SK-N-SH (cell line): ENCODE measurements around the gene SLC6A13. TPM values are rescaled to one million over a fixed set of nuclear protein-coding genes. Genes with fewer than 3 reads are reported as not detected.

Experiments
- CTCF ChIA-PET: fragments of 300-600, 350-600 bp; formaldehyde crosslinking; extraction: SDS; loops from one replicate; lab custom pipeline; 2021; lab: Yijun Ruan, JAX
- POLR2A ChIA-PET: fragments of 350-600 bp; sonication (Branson Sonifier 250); formaldehyde crosslinking; extraction: SDS; loops from one replicate; lab custom pipeline; 2020; ENCODE audit warnings: antibody characterized with exemption, inconsistent platforms; lab: Yijun Ruan, JAX
- DNase-seq: peaks from one replicate; pipeline ENCODE4 v3.0.0; 2012
- H2AFZ ChIP-seq: fragments of 200-600 bp; sonication (generic); 2 replicates; pipeline ENCODE4 v1.8.1; 2016; ENCODE audit warnings: antibody characterized with exemption, mild to moderate bottlenecking, low read depth
- H3F3A ChIP-seq: fragments of 200-600 bp; sonication (generic); replicated peaks from 2 replicates; pipeline ENCODE3; 2016; ENCODE audit warnings: antibody characterized with exemption, mild to moderate bottlenecking; ENCODE audit not compliant: insufficient read depth
- H3K27ac ChIP-seq, 2 experiments: fragments of 200-500 bp in 1 of 2; fragments of 200-600 bp in 1 of 2; sonication (Bioruptor generic) in 1 of 2; sonication (generic), shearing (Covaris generic) in 1 of 2; 2 replicates each; pipeline versions ENCODE4 v1.5.1 to v1.6.1; 2014 to 2016; ENCODE audit warnings: low read depth in 2 of 2, inconsistent platforms in 1 of 2, low read length in 1 of 2, mild to moderate bottlenecking in 1 of 2, mixed read lengths in 1 of 2
- H3K27me3 ChIP-seq: fragments of 200-600 bp; sonication (generic), shearing (Covaris generic); 2 replicates; pipeline ENCODE4 v1.6.1; 2016; ENCODE audit warnings: mixed run types; ENCODE audit not compliant: insufficient read depth
- H3K36me3 ChIP-seq, 2 experiments: fragments of 200-500 bp in 1 of 2; fragments of 200-600 bp in 1 of 2; sonication (Bioruptor generic) in 1 of 2; sonication (generic) in 1 of 2; replicated peaks in 1 of 2; 2 replicates each; pipeline versions ENCODE3 to v1.5.1; 2014 to 2016; ENCODE audit warnings: low read length in 1 of 2, mild to moderate bottlenecking in 1 of 2; ENCODE audit not compliant: insufficient read depth in 2 of 2, control insufficient read depth in 1 of 2
- H3K4me1 ChIP-seq, 2 experiments: fragments of 200-500 bp in 1 of 2; fragments of 200-600 bp in 1 of 2; sonication (Bioruptor generic) in 1 of 2; sonication (generic), shearing (Covaris generic) in 1 of 2; 2 replicates each; pipeline versions ENCODE4 v1.5.1 to v1.6.1; 2014 to 2016; ENCODE audit warnings: low read depth in 1 of 2, low read length in 1 of 2, mixed run types in 1 of 2; ENCODE audit not compliant: insufficient read depth in 2 of 2, control insufficient read depth in 1 of 2
- H3K4me2 ChIP-seq: fragments of 200-600 bp; sonication (generic), shearing (Covaris generic); 2 replicates; pipeline ENCODE4 v1.6.1; 2017; ENCODE audit warnings: mixed run types
- H3K4me3 ChIP-seq, 2 experiments: fragments of 200-500 bp in 1 of 2; fragments of 200-600 bp in 1 of 2; sonication (Bioruptor generic) in 1 of 2; sonication (generic), shearing (Covaris generic) in 1 of 2; 2 replicates each; pipeline versions ENCODE4 v1.5.1 to v1.8.1; 2014 to 2016; ENCODE audit warnings: low read depth in 2 of 2, inconsistent platforms in 1 of 2, low read length in 1 of 2, mild to moderate bottlenecking in 1 of 2, mixed read lengths in 1 of 2, moderate library complexity in 1 of 2
- H3K79me2 ChIP-seq: fragments of 200-600 bp; sonication (generic); 2 replicates; pipeline ENCODE4 v1.8.1; 2017; ENCODE audit warnings: mild to moderate bottlenecking; ENCODE audit not compliant: insufficient read depth
- H3K9ac ChIP-seq: fragments of 200-600 bp; sonication (generic); 2 replicates; pipeline ENCODE4 v1.6.1; 2017; ENCODE audit warnings: mixed run types
- H3K9me2 ChIP-seq: fragments of 200-600 bp; sonication (generic); 2 replicates; pipeline ENCODE4 v1.6.1; 2017; ENCODE audit warnings: mixed run types
- H3K9me3 ChIP-seq: fragments of 200-600 bp; sonication (generic); 2 replicates; pipeline ENCODE4 v1.6.1; 2017; ENCODE audit warnings: mixed run types, mild to moderate bottlenecking, moderate library complexity
- H4K20me1 ChIP-seq: fragments of 200-600 bp; sonication (generic); 2 replicates; pipeline ENCODE4 v1.6.1; 2017; ENCODE audit warnings: mild to moderate bottlenecking, mixed run types; ENCODE audit not compliant: insufficient read depth
- ELF1 ChIP-seq: IDR thresholded peaks from 2 replicates; pipeline ENCODE4 v1.4.0; 2012
- EP300 ChIP-seq, 2 experiments: IDR thresholded peaks; 2 replicates each; pipeline versions ENCODE4 v1.4.0 to v1.6.1; 2012; ENCODE audit warnings: borderline replicate concordance in 1 of 2, low read depth in 1 of 2, low read length in 1 of 2
- EZH2phosphoT487 ChIP-seq: fragments of 200-600 bp; sonication (generic); IDR thresholded peaks from 2 replicates; pipeline ENCODE4 v1.6.1; 2017; ENCODE audit warnings: low read depth, mixed run types, mild to moderate bottlenecking, antibody characterized with exemption, moderate library complexity, borderline replicate concordance
- FOSL2 ChIP-seq: IDR thresholded peaks from 2 replicates; pipeline ENCODE4 v1.4.0; 2012; ENCODE audit warnings: low read depth, mild to moderate bottlenecking, moderate library complexity, borderline replicate concordance
- FOXM1 ChIP-seq: IDR thresholded peaks from 2 replicates; pipeline ENCODE4 v1.4.0; 2012; ENCODE audit warnings: low read depth, mild to moderate bottlenecking
- GABPA ChIP-seq: IDR thresholded peaks from 2 replicates; pipeline ENCODE4 v1.4.0; 2012; ENCODE audit warnings: low read depth, mild to moderate bottlenecking
- IRF3 ChIP-seq: fragments of 150-350 bp; IDR thresholded peaks from 2 replicates; pipeline ENCODE4 v1.6.1; 2016; ENCODE audit warnings: mild to moderate bottlenecking, low read depth, low read length
- JUND ChIP-seq: IDR thresholded peaks from 2 replicates; pipeline ENCODE4 v1.4.0; 2012
- MEF2A ChIP-seq: IDR thresholded peaks from 2 replicates; pipeline ENCODE4 v1.4.0; 2012; ENCODE audit warnings: low read depth, borderline replicate concordance
- PBX3 ChIP-seq: IDR thresholded peaks from 2 replicates; pipeline ENCODE4; 2012
- POLR2AphosphoS5 ChIP-seq: IDR thresholded peaks from 2 replicates; pipeline ENCODE4 v1.6.1; 2012; ENCODE audit warnings: low read depth, low read length
- RAD21 ChIP-seq: IDR thresholded peaks from 2 replicates; pipeline ENCODE4 v1.6.1; 2012; ENCODE audit warnings: mild to moderate bottlenecking, low read length
- RCOR1 ChIP-seq: fragments of 150-350 bp; IDR thresholded peaks from 2 replicates; pipeline ENCODE4 v1.6.1; 2017; ENCODE audit warnings: antibody characterized with exemption, low read length
- REST ChIP-seq: IDR thresholded peaks from 2 replicates; pipeline ENCODE4 v1.6.1; 2012; ENCODE audit warnings: mild to moderate bottlenecking, low read depth, low read length, moderate library complexity
- RFX5 ChIP-seq: IDR thresholded peaks from 2 replicates; pipeline ENCODE4 v1.6.1; 2012; ENCODE audit warnings: mild to moderate bottlenecking, improper control_type of control experiment, low read length
- RXRA ChIP-seq: IDR thresholded peaks from 2 replicates; pipeline ENCODE4 v1.4.0; 2012; ENCODE audit warnings: low read depth, mild to moderate bottlenecking, borderline replicate concordance
- SIN3A ChIP-seq: IDR thresholded peaks from 2 replicates; pipeline ENCODE4 v1.6.1; 2012; ENCODE audit warnings: low read depth, mild to moderate bottlenecking, low read length, moderate library complexity, borderline replicate concordance
- TAF1 ChIP-seq: IDR thresholded peaks from 2 replicates; pipeline ENCODE4 v1.6.1; 2012; ENCODE audit warnings: low read depth, mild to moderate bottlenecking, low read length, moderate library complexity, borderline replicate concordance
- TCF12 ChIP-seq: IDR thresholded peaks from 2 replicates; pipeline ENCODE4 v1.4.0; 2012
- TEAD4 ChIP-seq: IDR thresholded peaks from 2 replicates; pipeline ENCODE4 v1.4.0; 2012; ENCODE audit warnings: mild to moderate bottlenecking, borderline replicate concordance; ENCODE audit not compliant: insufficient read depth
- USF1 ChIP-seq: IDR thresholded peaks from 2 replicates; pipeline ENCODE4 v1.4.0; 2012; ENCODE audit warnings: low read depth, borderline replicate concordance
- YY1 ChIP-seq: IDR thresholded peaks from 2 replicates; pipeline ENCODE4 v1.4.0; 2012; ENCODE audit warnings: low read depth, mild to moderate bottlenecking
- ZBTB33 ChIP-seq: IDR thresholded peaks from 2 replicates; pipeline ENCODE4 v1.4.0; 2012; ENCODE audit warnings: low read depth, borderline replicate concordance
- WGBS: methylation state at CpG from one replicate; pipeline ENCODE4 v1.1.6; 2017; ENCODE audit warnings: low lambda C conversion rate; 5-methylcytosine and 5-hydroxymethylcytosine counted together
- polyA plus RNA-seq, 3 experiments: library from polyadenylated mRNA; depleted of rRNA; stranded (reverse); fragments of >200 nt; gene quantifications; 2 replicates each; pipeline ENCODE4 v1.2.3, GENCODE V29; 2012

Gene SLC6A13
- polyA plus RNA-seq, 1 of the 3 experiments (the other 2 are of a cell fraction) = 0.05 TPM

GRCh38 chr12:189622-189962, 73.0 kb downstream of the SLC6A13 start (continued):
- TF ChIP-seq TAF1 (no peak), FOSL2 (no peak), JUND (no peak), POLR2AphosphoS5 (no peak)
- TF ChIP-seq, all 33 proteins: peak for 0

- peak; percentile 96 for DNase-seq
- H3K4me1 ChIP-seq = peaks cover 0 to 22% of the 10 kb centered on the region in 2 experiments; a peak in 1 of 4 replicates
- H3K9ac ChIP-seq = no peak overlapping the region
- H4K20me1 ChIP-seq = no peaks in the 10 kb centered on the region
- H3K36me3 ChIP-seq = no peaks in the 10 kb centered on the region
- H3K79me2 ChIP-seq = no peaks in the 10 kb centered on the region
- 27% methylated on average over 21 of the region's 52 CpGs for WGBS
- ChIA-PET POLR2A (no interaction called here), CTCF (interaction anchor here (0.6 to 4.6 kb wide), 17 partner anchors 10 to 1423 kb away, joined by 3 to 43 read pairs (median 3); no protein-coding TSS in a partner anchor)
- H3K4me2 ChIP-seq = peak overlapping the region; percentile 75
- no peak overlapping the region for H3K27ac ChIP-seq
- H3K4me3 ChIP-seq = peak overlapping the region; percentile 43 to 56
- H2AFZ ChIP-seq = peak overlapping the region; percentile 78; the same call in 1 of the 2 replicates
- H3F3A ChIP-seq = no peaks in the 10 kb centered on the region
- no peaks in the 10 kb centered on the region for H3K9me2 ChIP-seq
- no peaks in the 10 kb centered on the region for H3K9me3 ChIP-seq
- peaks cover 5% of the 10 kb centered on the region for H3K27me3 ChIP-seq
- TF ChIP-seq SIN3A (no peak), FOSL2 (no peak), TEAD4 (no peak), USF1 (no peak), YY1 (no peak), IRF3 (no peak), RXRA (no peak), FOXM1 (no peak), GABPA (no peak), JUND (no peak), PBX3 (no peak), REST (no peak), ZBTB33 (no peak), RFX5 (no peak), POLR2AphosphoS5 (no peak), EP300 (IDR thresholded peaks at IDR 0.05; ENCODE audit: borderline replicate concordance in 1 of 2, low read depth in 1 of 2, low read length in 1 of 2) (no peak), MEF2A (no peak), RAD21 (peak; percentile 60), TCF12 (no peak), EZH2phosphoT487 (no peak), ELF1 (no peak), RCOR1 (no peak)
These were observed 73.6 kb downstream of the SLC6A13 start for GRCh38 chr12:188910-189621.
